GM19468 (cell line): ENCODE data around the gene KCNIP4.

Experiments used
- ATAC-seq: cut with Tn5 transposase; IDR thresholded peaks from one replicate; pipeline ENCODE4 v1.9.1; 2021; ENCODE audit warnings: mild to moderate bottlenecking, moderate library complexity, moderate number of reproducible peaks; ENCODE audit not compliant: unreplicated experiment; ENCODE audit errors: extremely low read depth

KCNIP4 gene

GRCh38 chr4:21856754-21857153, 91.8 kb downstream of the KCNIP4 start:
- no peak for ATAC-seq

- no peak for ATAC-seq
Measured at GRCh38 chr4:21856301-21856700, 92.3 kb downstream of the KCNIP4 start.

GRCh38 chr4:21849077-21849476, 99.5 kb downstream of the KCNIP4 start:
- no peak for ATAC-seq

GRCh38 chr4:21848021-21848420, 100.6 kb downstream of the KCNIP4 start:
- ATAC-seq = no peak

GRCh38 chr4:21845663-21846062, 102.9 kb downstream of the KCNIP4 start:
- ATAC-seq = no peak

- no peak for ATAC-seq
Measured at GRCh38 chr4:21835712-21836111, 112.9 kb downstream of the KCNIP4 start.

- ATAC-seq = no peak
Measured at GRCh38 chr4:21830272-21830671, 118.3 kb downstream of the KCNIP4 start.

GRCh38 chr4:21827575-21827974, 121.0 kb downstream of the KCNIP4 start:
- ATAC-seq = no peak

- no peak for ATAC-seq
Measured at GRCh38 chr4:21826071-21826470, 122.5 kb downstream of the KCNIP4 start.

- ATAC-seq = no peak
Measured at GRCh38 chr4:21819086-21819485, 129.5 kb downstream of the KCNIP4 start.

GRCh38 chr4:21815651-21816377, 132.8 kb downstream of the KCNIP4 start:
- ATAC-seq = no peak

- ATAC-seq = no peak
Measured at GRCh38 chr4:21811565-21811964, 137.0 kb downstream of the KCNIP4 start.

- ATAC-seq = no peak
Measured at GRCh38 chr4:21806991-21807390, 141.6 kb downstream of the KCNIP4 start.

GRCh38 chr4:21802406-21802805, 146.2 kb downstream of the KCNIP4 start:
- no peak for ATAC-seq

GRCh38 chr4:21801661-21802385, 146.7 kb downstream of the KCNIP4 start:
- no peak for ATAC-seq

- ATAC-seq = no peak
Measured at GRCh38 chr4:21795091-21795490, 153.5 kb downstream of the KCNIP4 start.

- ATAC-seq = no peak
Measured at GRCh38 chr4:21792736-21793135, 155.8 kb downstream of the KCNIP4 start.

GRCh38 chr4:21790438-21791029, 158.0 kb downstream of the KCNIP4 start:
- ATAC-seq = no peak

GRCh38 chr4:21780148-21780547, 168.4 kb downstream of the KCNIP4 start:
- ATAC-seq = no peak

- ATAC-seq = no peak
Measured at GRCh38 chr4:21778702-21779101, 169.9 kb downstream of the KCNIP4 start.

GRCh38 chr4:21775703-21776102, 172.9 kb downstream of the KCNIP4 start:
- no peak for ATAC-seq
